GM11168 (cell line): ENCODE results near the gene CATSPERE.
"Not testable (repeated sequence)": the region's sequence is repeated elsewhere in the genome, so short reads cannot be mapped to it uniquely, and the experiment has no call there.

Experiments
- in situ Hi-C: fragments of 300-500 bp; cut with MboI; formaldehyde crosslinking; loops from one replicate; pipeline ENCODE4 v1.12.0; 2022; ENCODE audit warnings: low sequenced_read_pairs; ENCODE audit not compliant: unreplicated experiment

The CATSPERE gene

DNA sequence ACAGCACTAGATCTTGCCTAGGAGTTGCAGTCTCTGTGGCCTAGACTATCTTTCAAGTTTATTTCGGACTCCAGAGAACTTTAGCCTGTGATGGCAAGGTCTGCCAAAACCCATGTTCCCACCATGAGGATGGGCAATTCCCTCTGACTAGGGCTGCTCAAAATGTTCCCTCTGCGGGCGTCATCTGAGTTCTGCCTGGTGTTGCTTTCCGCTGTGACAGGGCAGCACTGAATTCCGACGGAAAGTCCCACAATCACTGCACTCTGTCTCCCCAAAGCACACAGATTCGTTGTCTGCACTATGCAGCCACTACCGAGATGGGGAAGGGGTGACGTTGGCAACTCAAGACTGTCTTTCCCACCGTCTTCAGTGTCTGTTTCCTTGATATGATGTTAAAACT lies 75.2 kb downstream of the CATSPERE start:
- in situ Hi-C loops: no loop called here

DNA sequence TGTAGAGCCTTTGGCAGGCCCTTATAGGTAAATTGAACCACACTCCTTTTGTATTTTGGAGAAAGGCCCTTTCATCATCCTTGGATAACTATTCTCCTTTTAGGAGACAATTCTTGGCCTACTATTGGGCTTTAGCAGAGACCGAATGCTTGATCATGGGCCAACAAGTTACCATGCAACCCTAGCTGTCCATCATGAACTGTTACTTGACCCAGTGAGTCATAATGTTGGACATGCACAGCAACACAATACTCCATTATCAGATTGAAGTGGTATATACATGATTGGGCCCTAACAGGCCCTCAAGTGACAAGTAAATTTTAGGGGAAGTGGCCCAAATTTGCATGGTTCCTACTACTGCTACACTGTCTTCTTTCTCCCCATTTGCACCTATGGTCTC lies 84.4 kb downstream of the CATSPERE start:
- in situ Hi-C loops: no loop called here

DNA sequence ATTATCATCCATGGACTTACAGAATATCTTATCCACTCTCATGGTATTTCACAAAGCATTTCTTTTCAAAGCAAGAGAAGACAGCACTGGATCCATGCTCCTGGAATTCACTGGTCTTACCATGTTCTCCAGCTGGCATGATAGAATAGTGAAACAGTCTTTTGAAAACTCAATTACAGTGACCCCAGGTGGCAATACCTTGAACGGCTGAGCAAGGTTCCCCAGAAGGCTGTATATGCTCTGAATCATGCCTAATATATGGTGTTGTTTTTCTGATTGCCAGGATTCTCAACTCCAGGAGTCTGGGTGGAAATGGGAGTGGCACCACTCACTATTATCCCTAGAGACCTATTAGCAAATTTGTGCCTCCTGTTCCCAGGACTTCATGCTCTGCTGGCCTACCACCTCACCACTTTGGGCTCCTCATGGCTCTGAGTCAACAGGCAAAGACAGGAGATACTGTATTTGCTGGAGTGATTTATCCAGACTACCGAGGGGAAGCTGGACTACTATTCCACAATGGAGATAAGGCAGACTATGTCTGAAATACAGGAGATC lies 87.6 kb downstream of the CATSPERE start:
- in situ Hi-C loops: no loop called here

DNA sequence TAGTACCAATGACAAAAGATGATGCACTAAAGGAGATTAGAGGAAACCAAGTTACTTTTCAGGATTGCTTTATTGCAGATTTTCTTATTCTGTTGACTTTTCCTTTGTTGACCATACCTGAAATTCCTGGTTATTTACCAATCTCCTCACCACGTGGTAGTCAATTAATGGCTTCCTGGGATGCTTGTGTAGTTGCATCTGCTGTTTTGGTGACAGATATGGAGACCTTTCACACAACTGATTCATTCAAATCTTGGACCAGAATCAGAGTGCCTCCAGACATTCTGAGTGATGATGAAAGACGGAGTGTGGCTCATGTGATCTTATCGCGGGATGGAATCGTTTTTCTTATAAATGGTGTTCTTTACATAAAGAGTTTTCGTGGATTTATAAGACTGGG lies 91.3 kb downstream of the CATSPERE start:
- in situ Hi-C loops: no loop called here

DNA sequence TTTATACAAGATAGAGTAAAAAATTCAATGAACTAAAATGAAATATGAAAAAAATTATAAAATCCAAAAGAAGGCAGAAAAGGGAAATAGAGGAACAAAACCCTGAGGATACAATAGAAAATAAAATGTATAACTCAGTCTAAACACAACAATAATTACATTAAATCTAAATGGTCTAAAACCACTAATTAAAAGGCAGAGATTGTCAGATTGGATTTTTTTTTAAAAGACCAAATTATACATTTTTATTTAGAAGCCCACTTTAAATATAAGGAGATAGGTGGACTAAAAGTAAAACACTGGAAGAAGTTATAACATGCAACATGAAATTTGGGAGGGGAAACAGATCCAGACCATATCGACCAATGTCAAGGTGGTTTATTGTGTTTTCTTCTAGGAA lies 95.2 kb downstream of the CATSPERE start:
- in situ Hi-C loops: no loop called here

DNA sequence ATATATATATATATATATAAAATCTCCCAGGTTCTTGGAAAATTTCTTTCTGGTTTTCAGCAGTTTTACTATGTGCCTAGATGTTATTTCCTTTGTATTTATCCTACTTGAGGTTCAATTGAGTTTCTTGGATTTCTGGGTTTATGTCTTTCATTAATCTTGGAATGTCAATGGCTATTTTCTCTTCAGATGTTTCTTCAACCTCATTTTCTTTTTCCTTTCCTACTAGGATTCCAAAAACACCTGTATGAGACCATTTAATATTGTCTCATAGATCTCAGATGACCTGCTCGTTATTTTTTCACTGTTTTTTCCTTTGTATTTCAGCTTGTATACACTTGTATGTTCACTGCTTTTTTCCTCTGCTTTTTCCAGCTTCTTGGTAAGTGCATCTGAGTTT lies 96.5 kb downstream of the CATSPERE start:
- in situ Hi-C loops: no loop called here

DNA sequence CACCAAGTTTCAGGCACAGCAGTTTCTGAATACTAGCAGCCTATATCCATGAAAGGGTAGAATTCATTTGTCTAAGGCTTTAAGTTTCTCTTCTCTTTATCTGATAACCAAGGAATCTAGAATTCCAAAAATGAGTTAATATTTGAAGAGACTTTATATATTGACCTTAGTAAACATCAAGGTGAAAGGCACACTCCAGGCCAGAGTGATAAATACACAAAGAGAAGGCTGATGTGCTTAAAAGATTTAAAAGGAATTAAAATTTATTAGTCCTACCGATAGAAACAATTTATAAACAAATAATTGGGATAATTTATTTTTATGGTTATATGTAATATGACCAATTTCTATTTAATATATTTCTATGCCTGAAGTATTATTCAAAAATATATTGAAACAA lies 98.5 kb downstream of the CATSPERE start:
- in situ Hi-C loops: no loop called here

DNA sequence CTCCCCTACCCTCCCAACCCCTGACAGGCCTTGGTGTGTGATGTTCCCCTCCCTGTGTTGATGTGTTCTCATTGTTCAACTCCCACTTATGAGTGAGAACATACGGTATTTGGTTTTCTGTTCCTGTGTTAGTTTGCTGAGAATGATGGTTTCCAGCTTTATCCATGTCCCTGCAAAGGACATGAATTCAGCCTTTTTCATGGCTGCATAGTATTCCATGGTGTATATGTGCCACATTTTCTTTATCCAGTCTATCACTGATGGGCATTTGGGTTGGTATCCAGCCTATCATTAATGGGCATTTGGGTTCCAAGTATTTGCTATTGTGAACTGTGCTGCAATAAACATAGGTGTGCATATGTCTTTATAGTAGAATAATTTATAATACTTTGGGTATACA lies 101.8 kb downstream of the CATSPERE start:
- in situ Hi-C loops: not testable (repeated sequence)

DNA sequence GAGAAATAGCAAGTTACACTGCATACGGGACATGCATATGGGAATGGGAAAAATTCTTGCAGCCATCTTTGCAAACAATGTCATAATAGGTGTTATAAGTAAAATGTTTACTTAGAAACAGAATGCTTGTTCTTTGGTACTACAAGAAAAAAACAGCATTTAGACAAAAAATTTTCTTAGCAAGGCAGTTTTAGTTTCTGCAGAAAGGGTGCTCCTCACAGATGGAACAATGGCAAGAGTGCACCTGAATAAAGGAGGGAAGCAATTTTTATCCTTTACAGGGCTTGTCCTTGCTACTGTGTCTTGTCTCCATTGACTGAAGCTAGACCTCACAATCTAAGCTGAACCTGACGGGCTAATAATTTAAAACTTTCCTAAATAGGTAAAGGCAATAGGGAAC lies 112.7 kb downstream of the CATSPERE start:
- in situ Hi-C loops: no loop called here

DNA sequence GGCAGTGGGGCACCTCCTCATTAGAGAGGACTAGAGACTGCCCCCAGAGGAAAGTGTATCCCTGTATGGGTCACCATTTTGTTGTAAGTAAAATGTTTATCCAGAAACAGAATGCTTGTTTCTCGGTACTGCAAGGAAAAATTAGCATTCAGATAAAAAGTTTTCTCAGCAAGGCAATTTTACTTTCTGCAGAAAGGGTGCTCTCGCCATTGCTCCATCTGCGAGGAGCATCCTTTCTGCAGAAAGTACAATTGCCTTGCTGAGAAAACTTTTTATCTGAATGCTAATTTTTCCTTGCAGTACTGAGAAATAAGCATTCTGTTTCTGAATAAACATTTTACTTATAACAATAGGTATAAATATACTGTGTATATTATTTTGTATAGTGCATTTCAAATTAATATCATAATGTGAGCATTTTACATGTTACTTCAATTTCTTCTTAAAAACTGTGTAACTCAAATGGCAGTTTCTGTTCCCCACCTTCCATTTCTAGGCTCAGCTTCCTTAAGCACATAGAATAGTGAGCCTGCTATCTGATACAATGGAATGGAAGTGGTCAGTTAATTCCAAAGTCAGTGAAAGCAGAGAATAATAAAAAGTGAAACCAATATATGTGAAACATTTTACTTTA lies 115.3 kb downstream of the CATSPERE start:
- in situ Hi-C loops: no loop called here

DNA sequence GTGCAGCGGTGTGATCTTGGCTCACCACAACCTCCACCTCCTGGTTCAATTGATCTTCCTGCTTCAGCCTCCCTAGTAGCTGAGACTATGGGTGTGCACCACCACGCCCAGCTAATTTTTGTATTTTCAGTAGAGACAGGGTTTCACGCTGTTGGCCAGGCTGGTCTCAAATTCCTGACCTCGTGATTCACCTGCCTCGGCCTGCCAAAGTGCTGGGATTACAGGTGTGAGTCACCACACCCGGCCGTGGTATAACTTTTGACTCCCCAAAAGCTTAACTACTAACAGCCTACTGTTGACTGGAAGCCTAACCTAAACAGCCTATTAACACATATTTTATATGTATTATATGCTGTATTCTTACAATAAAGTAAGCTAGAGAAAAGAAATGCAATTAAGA lies 117.1 kb downstream of the CATSPERE start:
- in situ Hi-C loops: not testable (repeated sequence)

DNA sequence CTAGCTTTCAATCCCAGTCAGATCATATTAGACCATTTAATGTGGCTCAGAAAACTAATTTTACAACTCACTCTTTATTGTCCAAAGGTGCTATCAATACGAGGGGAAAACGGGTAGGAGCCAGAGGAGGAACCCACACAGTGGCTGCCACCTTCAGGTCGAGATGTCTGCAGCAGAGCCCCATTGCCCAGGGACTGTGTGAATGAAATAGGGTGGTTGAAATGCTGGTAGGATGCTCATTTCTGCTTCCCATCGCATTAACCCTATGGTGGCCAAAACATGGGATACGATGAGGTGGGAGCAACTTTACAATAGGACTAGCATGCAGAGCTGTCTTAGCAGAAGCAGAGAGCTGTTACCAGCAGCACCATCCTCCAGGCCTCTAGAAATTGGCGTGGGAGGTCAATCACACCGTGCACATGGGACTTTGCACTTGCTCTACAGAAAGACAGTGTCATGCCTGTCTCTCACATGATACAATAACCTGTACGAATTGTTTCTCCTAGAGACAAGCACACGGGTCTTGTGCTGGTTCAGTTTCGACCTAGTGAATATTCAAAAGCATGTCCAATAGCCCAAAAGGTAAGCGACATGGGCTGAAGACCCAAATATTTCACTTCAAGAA lies 122.4 kb downstream of the CATSPERE start:
- in situ Hi-C loops: no loop called here

DNA sequence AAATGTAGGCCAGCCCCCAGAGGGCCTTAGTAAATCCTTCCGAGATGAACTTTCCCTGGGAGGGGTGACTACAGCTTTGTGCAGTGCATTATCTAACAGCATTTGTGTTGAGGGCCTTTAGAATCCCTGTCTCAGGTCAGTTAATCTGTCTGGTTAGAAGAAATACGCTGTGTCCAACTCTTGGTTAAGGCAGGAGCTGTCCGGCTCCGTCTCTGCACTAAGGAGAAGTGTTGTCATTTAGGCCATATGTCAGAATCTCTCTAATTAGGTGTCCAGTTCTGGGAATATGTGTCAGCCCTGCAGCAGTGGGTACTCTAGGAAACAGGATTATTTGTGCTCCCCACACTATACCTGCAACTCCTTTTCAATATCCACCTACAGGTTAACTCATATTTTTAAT lies 124.8 kb downstream of the CATSPERE start:
- in situ Hi-C loops: no loop called here

DNA sequence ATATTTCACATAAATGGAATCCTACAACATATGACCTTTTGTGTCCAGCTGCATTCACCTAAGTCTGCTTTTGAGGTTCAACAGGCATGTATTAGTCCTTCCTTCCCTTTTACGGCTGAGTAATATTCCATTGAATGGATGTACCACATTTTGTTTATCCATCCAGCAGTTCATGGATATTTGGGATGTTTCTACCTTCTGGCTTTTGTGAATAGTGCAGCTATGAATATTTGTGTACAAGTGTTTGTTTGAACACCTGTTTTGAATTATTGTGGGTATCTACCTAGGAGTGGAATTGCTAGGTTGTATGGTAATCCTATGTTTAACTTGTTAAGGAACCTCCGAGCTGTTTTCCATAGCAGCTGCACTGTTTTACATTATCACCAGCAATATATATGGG lies 129.6 kb downstream of the CATSPERE start:
- in situ Hi-C loops: no loop called here

DNA sequence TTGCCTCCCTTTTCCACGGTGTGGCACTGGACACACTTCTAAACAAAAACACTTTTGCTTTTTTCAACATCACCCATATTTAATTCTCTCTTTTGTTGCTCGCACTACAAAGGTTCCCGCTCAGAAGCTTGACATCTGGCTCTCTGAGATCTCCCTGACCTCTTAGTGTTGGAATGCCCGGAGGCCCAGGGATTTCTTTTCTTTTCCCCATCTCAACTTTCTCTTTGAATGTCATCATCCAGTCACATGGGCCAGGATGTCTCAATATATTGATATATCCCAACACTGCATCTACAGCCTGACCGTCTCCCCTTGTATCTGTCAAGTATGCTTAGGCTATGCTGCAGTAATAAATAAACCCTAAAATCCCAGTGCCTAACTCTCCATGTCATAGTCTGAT lies 137.5 kb downstream of the CATSPERE start:
- in situ Hi-C loops: no loop called here

DNA sequence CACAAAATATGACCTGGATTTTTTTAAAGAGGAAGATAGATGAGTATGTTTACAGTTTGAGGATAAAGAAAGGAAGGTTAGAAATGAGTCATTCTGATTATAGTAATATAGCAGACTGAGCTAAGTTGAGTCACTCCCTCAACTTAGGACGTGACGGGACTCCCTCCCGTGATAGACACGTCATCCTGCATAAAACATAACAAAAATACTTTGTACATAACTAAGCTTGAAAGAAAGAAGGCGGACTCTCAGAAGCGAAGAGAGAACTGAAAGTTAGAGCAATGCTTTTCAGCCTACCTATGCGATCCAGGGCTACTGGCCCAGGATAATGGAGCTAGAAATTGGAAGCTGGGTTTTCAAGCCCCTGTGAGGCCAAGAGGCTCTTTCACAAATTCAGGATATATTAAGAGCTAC lies 138.9 kb downstream of the CATSPERE start:
- in situ Hi-C loops: no loop called here

DNA sequence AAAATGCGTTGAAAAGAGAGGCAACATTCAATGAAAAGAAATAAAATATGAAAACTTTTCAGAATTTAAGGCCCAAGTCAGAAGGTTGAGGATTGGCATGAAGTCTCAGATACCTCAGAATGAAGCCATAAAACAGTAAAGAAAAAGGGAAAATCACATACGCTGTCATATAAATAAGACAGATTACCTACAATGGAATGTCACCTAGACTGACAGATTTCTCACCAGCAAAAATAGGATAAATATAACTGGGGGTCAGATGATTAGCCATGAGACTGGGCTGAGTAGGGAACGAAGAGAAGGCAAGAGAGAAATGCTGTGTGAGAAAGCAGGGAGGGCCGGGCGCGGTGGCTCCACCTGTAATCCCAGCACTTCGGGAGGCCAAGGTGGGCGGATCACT lies 140.3 kb downstream of the CATSPERE start:
- in situ Hi-C loops: no loop called here

DNA sequence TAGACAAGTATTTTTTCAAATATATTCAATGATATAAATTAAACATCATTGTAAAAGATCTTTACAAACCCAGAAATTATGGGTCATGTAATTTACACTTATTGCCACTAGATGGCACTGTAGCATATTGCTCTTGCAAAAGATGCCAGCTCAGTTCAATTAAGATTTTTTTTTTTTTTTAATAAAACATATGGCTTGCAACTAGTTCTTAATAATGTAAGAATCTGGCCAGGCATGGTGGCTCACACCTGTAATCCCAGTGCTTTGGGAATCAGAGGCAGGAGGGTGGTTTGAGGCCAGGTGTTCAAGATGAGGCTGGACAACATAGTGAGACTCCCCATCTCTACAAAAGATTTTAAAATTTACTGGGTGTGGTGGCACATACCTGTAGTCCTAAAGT lies 142.4 kb downstream of the CATSPERE start:
- in situ Hi-C loops: no loop called here

DNA sequence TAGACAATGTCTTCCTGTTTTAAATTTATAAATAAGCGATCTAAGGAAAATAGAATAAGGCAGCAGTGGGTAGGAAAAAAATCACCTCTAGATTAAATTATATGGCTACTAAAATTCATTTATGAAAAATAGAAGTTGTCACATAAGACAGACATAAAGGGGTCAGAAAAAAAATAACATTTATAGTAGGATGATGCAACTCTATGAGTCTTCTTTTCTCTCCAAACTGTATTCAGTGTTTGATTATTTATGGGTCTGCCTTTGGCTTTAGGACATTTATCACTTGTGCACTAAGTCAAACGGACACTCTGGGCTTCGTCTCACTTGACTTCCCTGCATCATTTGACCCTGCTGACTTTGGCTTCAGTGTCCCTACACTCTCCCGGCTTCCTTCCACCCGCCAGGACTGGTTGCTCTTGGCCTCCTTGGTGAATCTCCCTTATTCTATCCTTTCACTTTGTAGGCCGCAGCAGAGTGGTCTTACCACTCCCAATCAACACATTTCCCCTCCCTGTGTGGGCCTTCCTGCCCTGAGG lies 144.8 kb downstream of the CATSPERE start:
- in situ Hi-C loops: loop anchor here (5.0 kb wide), 2 partner anchors 191 to 436 kb away; no protein-coding TSS in a partner anchor

DNA sequence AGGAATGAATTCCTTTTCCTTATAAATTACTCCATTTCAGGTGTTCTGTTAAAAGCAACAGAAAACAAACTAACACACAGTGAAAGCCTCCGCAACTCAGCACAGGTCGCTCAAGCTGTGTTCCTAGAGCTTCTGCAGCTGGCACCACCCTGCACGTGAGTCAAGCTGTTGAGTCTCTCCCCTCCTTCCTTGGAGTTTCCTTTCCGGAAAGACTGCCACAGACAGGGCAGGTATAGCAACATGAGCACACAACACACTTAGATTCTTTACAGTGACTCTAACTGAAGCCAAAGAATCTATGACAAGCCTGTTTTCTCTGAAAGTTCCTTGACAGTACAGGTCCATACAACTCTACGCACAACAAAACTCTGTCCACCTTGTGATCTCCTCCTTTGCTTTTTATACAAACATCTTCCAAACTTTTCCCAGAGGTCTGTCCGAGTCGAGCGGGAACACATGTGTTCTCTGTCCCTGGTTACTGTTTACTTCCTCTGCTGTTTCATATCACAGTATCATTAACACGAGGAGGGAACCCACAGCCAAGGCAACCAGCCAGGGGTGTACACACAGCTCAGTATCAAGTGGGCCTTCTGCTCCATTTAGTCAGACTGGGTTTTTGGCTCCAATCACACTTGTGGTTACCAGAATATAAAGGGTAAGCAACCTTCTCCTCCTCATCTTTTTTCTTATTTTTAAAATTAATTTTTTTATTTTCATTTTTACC lies 153.2 kb downstream of the CATSPERE start:
- in situ Hi-C loops: no loop called here

DNA sequence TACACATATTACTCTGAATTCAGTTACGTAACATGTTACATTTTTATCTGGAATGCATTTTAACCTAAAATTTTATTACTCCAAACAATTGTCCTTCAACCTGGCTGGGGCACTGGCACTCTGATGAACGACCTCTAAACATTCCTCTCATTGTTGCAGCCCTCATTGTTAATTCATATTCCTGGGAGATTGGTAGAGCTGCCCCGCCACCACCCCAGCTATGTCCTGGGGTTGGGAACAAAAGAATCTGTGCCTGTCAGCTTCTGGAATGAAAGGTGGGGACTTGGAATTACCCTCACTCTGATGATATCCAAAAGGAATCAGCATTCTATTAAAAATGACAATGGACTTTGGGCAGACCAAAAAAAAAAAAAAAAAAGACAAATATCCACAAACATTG lies 153.8 kb downstream of the CATSPERE start:
- in situ Hi-C loops: no loop called here
